Heart right ventricle (tissue), 16 donors: ENCODE results near the gene ADGRD2. TPM values are rescaled to one million over a fixed set of nuclear protein-coding genes. Genes with fewer than 3 reads are reported as not detected.

Experiments
- ATAC-seq, 8 donors: fragments of 200-7000 bp; cut with Tn5 transposase; one replicate each; pipeline ENCODE4 v1.9.1; 2020; ENCODE audit warnings: mild to moderate bottlenecking in 8 of 8, moderate library complexity in 8 of 8, moderate number of reproducible peaks in 1 of 8
- DNase-seq, 2 donors: peaks; one replicate each; pipeline ENCODE4 v3.0.0-alpha.2; 2020
- H3K27ac ChIP-seq, 10 donors: fragments of 200-600 bp; sonication (generic) in 2 of 10; one replicate each; pipeline versions ENCODE4 v1.5.0 to v1.8.0; 2020 to 2022; ENCODE audit warnings: mild to moderate bottlenecking in 3 of 10
- H3K27me3 ChIP-seq, 7 donors: fragments of 200-600 bp; one replicate each; pipeline ENCODE4 v1.8.0; 2021 to 2022; ENCODE audit warnings: mild to moderate bottlenecking in 2 of 7
- H3K36me3 ChIP-seq, 9 donors: fragments of 200-600 bp; sonication (generic) in 1 of 9; one replicate each; pipeline versions ENCODE4 v1.5.0 to v1.8.0; 2020 to 2022; ENCODE audit warnings: mild to moderate bottlenecking in 2 of 9
- H3K4me1 ChIP-seq, 9 donors: fragments of 200-600 bp; sonication (generic) in 1 of 9; one replicate each; pipeline versions ENCODE4 v1.5.0 to v1.8.0; 2020 to 2022; ENCODE audit warnings: mild to moderate bottlenecking in 4 of 9
- H3K4me3 ChIP-seq, 10 donors: fragments of 200-600 bp; sonication (generic) in 2 of 10; one replicate each; pipeline versions ENCODE4 v1.5.0 to v1.8.0; 2020 to 2022; ENCODE audit warnings: mild to moderate bottlenecking in 7 of 10, moderate library complexity in 2 of 10
- H3K9me3 ChIP-seq, 11 donors: fragments of 200-600 bp in 10 of 11; sonication (generic) in 2 of 11; one replicate each; pipeline versions ENCODE4 v1.5.0 to v1.8.0; 2013 to 2022; ENCODE audit warnings: mild to moderate bottlenecking in 2 of 11, control low read depth in 1 of 11, moderate library complexity in 1 of 11
- CTCF ChIP-seq, 9 donors: fragments of 200-600 bp; sonication (generic) in 2 of 9; IDR thresholded peaks; one replicate each; pipeline versions ENCODE4 v1.5.0 to v1.8.0; 2021 to 2022; ENCODE audit warnings: antibody characterized with exemption in 9 of 9, mild to moderate bottlenecking in 5 of 9, moderate library complexity in 1 of 9
- WGBS, 2 donors: extraction: QIAGEN DNeasy Blood & Tissue Kit; methylation state at CpG; one replicate each; pipeline ENCODE4 v1.1.7; 2013; ENCODE audit warnings: inconsistent platforms in 1 of 2; 5-methylcytosine and 5-hydroxymethylcytosine counted together
- intact Hi-C, 10 donors: fragments of 100-400 bp; cut with DNase I; formaldehyde crosslinking; loops; one replicate each; pipeline versions ENCODE4 v1.11.1 to v1.14.2; 2022
- polyA plus RNA-seq, 2 donors: library from polyadenylated mRNA; stranded (reverse); fragments of 200-250 nt; gene quantifications; one replicate each; pipeline ENCODE4 v1.2.3, GENCODE V29; 2013
- total RNA-seq, 10 donors: library from RNA; stranded (reverse); fragmentation: NEBNext Ultra II Directional in 3 of 10; extraction: Animal tissue kit (Norgen Biotek cat#: 25700) in 3 of 10; gene quantifications; one replicate each; pipeline versions ENCODE4 v1.2.1 to v1.2.4, GENCODE V29; 2021 to 2023
- donor health status: Arrhythmogenic right ventricular cardiomyopathy.
- donor health status: ischemic (EF 13 %, LVEDD 7.1; RV severe dilation, severe dysfunction).
- donor health status: healthy with polysubstance abuse.
- donor health status: DM: no; HTN: yes; CAD: no.
- donor health status: DM: no; HTN: no; CAD: no.
- donor health status: ischemic (EF 25% LVEDD 6.9; RV normal size, moderate dysfunction).
- donor health status: ischemic (EF 25% LVEDD 5.7; RV mildly dilated, moderate dysfunction).
- donor health status: healthy.
- donor health status: DM: yes; HTN: yes; CAD: no.
- donor health status: Ischemic cardiomyopathy.
- donor health status: ischemic (EF 35%, LVEDD 5.7; RV mildly dilated, moderate dysfunction).
- donor health status: nonischemic (EF 11% LVEDD 7.7; RV severe dilation, severe dysfunction).
- donor health status: DM: yes; HTN: yes; CAD: no.
- donor health status: PGD.
- donor health status: ischemic (EF 29% LVEDD 5.4; RV normal size, mild dysfunction).
- donor health status: nonischemic (EF 23%, LVEDD 6.1; RV moderate dilation, normal function).

The ADGRD2 gene
- total and polyA plus RNA-seq, 12 donors, result 0.03 to 0.68 TPM; not detected in 10

DNA sequence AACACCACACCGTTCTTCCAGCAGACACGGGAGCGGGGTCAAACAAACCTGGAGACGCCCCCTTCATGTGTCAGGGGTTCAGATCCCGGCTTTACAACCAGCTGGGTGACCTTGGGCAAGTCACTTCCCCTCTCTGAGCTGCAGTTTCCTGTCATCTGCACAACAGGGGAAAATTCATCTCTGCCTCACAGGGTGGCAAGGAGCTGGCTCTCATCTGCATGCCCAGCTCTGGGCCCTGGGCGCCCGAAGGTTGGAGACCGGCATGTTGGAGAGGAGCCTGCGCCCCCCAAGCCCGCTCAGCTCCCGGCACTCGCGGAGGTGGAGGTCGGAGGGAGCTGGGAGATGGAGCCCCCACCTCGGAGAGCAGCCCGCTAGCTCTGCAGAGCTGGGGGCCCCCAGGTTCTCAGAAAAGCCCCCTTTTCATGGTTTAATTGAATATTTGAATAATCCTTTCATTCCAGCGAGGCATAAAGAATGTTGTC lies 36.6 kb downstream of the ADGRD2 start:
- Histone ChIP-seq H3K27ac (no peak overlapping the region), H3K36me3 (no peaks in the 10 kb centered on the region), H3K27me3 (peaks cover 0 to 80% (median 55%) of the 10 kb centered on the region in 7 donors), H3K9me3 (no peaks in the 10 kb centered on the region), H3K4me3 (no peak overlapping the region), H3K4me1 (no peaks in the 10 kb centered on the region)
- no peak for DNase-seq
- no peak for ATAC-seq
- 46 to 52% methylated on average over 17 of the region's 17 CpGs for WGBS, 2 donors
- intact Hi-C loops, result no loop called here
- TF ChIP-seq CTCF (IDR thresholded peaks at IDR 0.05), result no peak

GRCh38 chr9:124487260-124488182 lies 37.3 kb downstream of the ADGRD2 start:
- 25 to 35% methylated on average over 40 of the region's 40 CpGs for WGBS, 2 donors
- no peak for DNase-seq
- Histone ChIP-seq H3K4me3 (no peak overlapping the region), H3K27ac (no peak overlapping the region), H3K27me3 (peaks cover 0 to 82% (median 53%) of the 10 kb centered on the region in 7 donors), H3K9me3 (no peaks in the 10 kb centered on the region), H3K36me3 (no peaks in the 10 kb centered on the region), H3K4me1 (no peaks in the 10 kb centered on the region)
- TF ChIP-seq CTCF (IDR thresholded peaks at IDR 0.05), result no peak
- no peak for ATAC-seq
- intact Hi-C loops, result no loop called here

DNA sequence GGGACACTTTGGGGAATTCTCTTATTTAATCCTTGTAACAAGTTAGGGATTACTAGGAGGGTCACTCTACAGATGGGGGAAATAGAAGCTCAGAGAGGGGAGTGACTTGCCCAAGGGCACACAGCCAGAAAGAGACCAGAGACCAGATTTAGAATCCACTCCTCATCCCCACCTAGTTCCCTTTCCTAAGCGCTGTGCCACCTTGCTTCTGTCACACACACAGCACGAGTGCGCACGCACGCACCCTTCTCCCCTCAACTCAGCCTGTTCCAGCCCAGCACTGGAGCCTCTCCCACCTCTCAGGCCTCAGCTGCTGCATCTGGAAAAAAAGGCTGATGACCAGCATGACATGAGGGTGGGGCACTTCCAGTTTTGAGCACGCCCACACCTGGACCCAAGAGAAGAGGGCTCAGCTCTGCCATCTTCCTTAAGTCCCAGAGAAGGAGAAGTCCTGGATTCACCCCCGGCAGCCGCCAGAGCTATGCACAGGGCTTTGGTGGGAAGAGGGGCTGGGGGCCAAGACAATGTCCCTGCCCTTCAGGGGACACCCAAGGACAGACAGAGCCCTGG lies 38.5 kb downstream of the ADGRD2 start:
- WGBS, 2 donors, result 88 to 94% methylated on average over 8 of the region's 8 CpGs
- intact Hi-C loops, result no loop called here
- no peak for TF ChIP-seq CTCF (IDR thresholded peaks at IDR 0.05)
- H3K36me3 ChIP-seq, result no peaks in the 10 kb centered on the region
- ATAC-seq (no peak), DNase-seq (no peak)
- H3K27ac ChIP-seq, result no peak overlapping the region
- H3K9me3 ChIP-seq, result no peaks in the 10 kb centered on the region
- no peaks in the 10 kb centered on the region for H3K4me1 ChIP-seq
- no peak overlapping the region for H3K4me3 ChIP-seq
- H3K27me3 ChIP-seq, result peaks cover 0 to 80% (median 41%) of the 10 kb centered on the region in 7 donors

DNA sequence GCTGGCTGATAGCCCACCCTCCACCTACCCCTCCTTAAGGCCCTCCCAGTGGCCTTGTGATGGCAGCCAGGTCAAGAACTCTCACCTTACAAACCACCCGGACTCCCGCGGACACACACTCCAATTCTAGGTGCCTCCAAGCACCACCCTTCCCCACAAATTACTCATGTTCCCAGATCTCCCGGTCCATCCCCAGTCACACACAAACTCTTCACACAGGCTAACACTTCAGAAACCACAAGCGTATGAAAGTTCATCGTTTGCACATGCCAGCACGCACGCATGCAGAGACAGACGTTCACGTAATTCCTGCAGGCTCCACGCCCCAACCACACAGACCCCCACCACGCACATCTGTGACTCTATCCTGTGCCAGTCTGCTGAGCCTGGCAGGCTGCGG lies 39.0 kb downstream of the ADGRD2 start:
- peaks cover 0 to 75% (median 38%) of the 10 kb centered on the region in 7 donors for H3K27me3 ChIP-seq
- 67 to 69% methylated on average over 13 of the region's 13 CpGs for WGBS, 2 donors
- H3K4me3 ChIP-seq, result no peak overlapping the region
- no peak for TF ChIP-seq CTCF (IDR thresholded peaks at IDR 0.05)
- H3K4me1 ChIP-seq, result no peaks in the 10 kb centered on the region
- no peak overlapping the region for H3K27ac ChIP-seq
- intact Hi-C loops, result no loop called here
- ATAC-seq (no peak), DNase-seq (no peak)
- H3K9me3 ChIP-seq, result no peaks in the 10 kb centered on the region
- no peaks in the 10 kb centered on the region for H3K36me3 ChIP-seq
